Mesendoderm (in vitro differentiated cells): ENCODE measurements around the gene PRPH.
A peak's percentile ranks its signal among the peaks of the same experiment; 100 is the strongest.

Experiments used
- DNase-seq: peaks from one replicate; pipeline ENCODE4 v3.0.0; 2013
- H2AK5ac ChIP-seq: 2 replicates; pipeline ENCODE4 v1.6.1; 2013; ENCODE audit warnings: low read length, inconsistent platforms
- H2BK120ac ChIP-seq: 2 replicates; pipeline ENCODE4 v1.6.1; 2013; ENCODE audit warnings: low read depth, mild to moderate bottlenecking, low read length, moderate library complexity, mixed read lengths
- H2BK15ac ChIP-seq: replicated peaks from 2 replicates; pipeline ENCODE4 v1.6.1; 2013; ENCODE audit warnings: low read depth, mild to moderate bottlenecking, moderate library complexity
- H2BK5ac ChIP-seq: 2 replicates; pipeline ENCODE4 v1.6.1; 2013; ENCODE audit warnings: low read length, inconsistent platforms
- H3K18ac ChIP-seq: 2 replicates; pipeline ENCODE4 v1.6.1; 2013; ENCODE audit warnings: mild to moderate bottlenecking, low read length, mixed read lengths
- H3K23ac ChIP-seq: one replicate; pipeline ENCODE4 v1.6.1; 2013; ENCODE audit warnings: low read length
- H3K27ac ChIP-seq: 2 replicates; pipeline ENCODE4 v1.5.1; 2013; ENCODE audit warnings: low read depth, mild to moderate bottlenecking, inconsistent platforms, low read length, moderate library complexity
- H3K27me3 ChIP-seq: 2 replicates; pipeline ENCODE4 v1.6.1; 2013; ENCODE audit warnings: low read length, control low read depth, mild to moderate bottlenecking, inconsistent platforms; ENCODE audit not compliant: insufficient read depth, poor library complexity
- H3K36me3 ChIP-seq: 2 replicates; pipeline ENCODE4 v1.6.1; 2013; ENCODE audit warnings: low read length, inconsistent platforms; ENCODE audit not compliant: control insufficient read depth, insufficient read depth
- H3K4ac ChIP-seq: one replicate; pipeline ENCODE4 v1.6.1; 2013; ENCODE audit warnings: low read depth, mild to moderate bottlenecking, low read length, moderate library complexity
- H3K4me1 ChIP-seq: 2 replicates; pipeline ENCODE4 v1.6.1; 2013; ENCODE audit warnings: low read depth, low read length, inconsistent platforms; ENCODE audit not compliant: control insufficient read depth
- H3K4me2 ChIP-seq: 2 replicates; pipeline ENCODE4 v1.6.1; 2013; ENCODE audit warnings: low read length
- H3K4me3 ChIP-seq: 2 replicates; pipeline ENCODE4 v1.5.1; 2013; ENCODE audit warnings: mild to moderate bottlenecking, low read length
- H3K56ac ChIP-seq: one replicate; pipeline ENCODE4 v1.6.1; 2013; ENCODE audit warnings: low read length
- H3K79me1 ChIP-seq: 2 replicates; pipeline ENCODE4 v1.6.1; 2013; ENCODE audit warnings: low read length, inconsistent platforms
- H3K79me2 ChIP-seq: 2 replicates; pipeline ENCODE4 v1.6.1; 2013; ENCODE audit warnings: mild to moderate bottlenecking, low read length; ENCODE audit not compliant: control insufficient read depth, insufficient read depth
- H3K9ac ChIP-seq: 2 replicates; pipeline ENCODE4 v1.6.1; 2013; ENCODE audit warnings: low read length, inconsistent platforms
- H4K5ac ChIP-seq: one replicate; pipeline ENCODE4 v1.6.1; 2013; ENCODE audit warnings: low read length
- H4K8ac ChIP-seq: one replicate; pipeline ENCODE4 v1.6.1; 2013; ENCODE audit warnings: low read depth, mild to moderate bottlenecking, control low read depth, low read length, moderate library complexity
- WGBS: extraction: QIAGEN DNeasy Blood & Tissue Kit; methylation state at CpG from one replicate; pipeline ENCODE4 v1.1.7; 2013; ENCODE audit warnings: low lambda C conversion rate, missing lambda C conversion rate; ENCODE audit not compliant: insufficient coverage; ENCODE audit errors: extremely low coverage; 5-methylcytosine and 5-hydroxymethylcytosine counted together

The PRPH gene

GRCh38 chr12:49294086-49294803 is 702 bp upstream of the PRPH start:
- Histone ChIP-seq H2BK15ac (no peak overlapping the region), H3K56ac (no peak overlapping the region), H3K27ac (no peak overlapping the region), H4K8ac (no peak overlapping the region), H3K27me3 (peaks cover 35% of the 10 kb centered on the region), H3K4ac (no peak overlapping the region), H3K4me1 (no peaks in the 10 kb centered on the region), H3K9ac (no peak overlapping the region), H3K18ac (no peak overlapping the region), H4K5ac (no peak overlapping the region), H2BK120ac (no peak overlapping the region), H3K4me2 (no peak overlapping the region), H2AK5ac (no peak overlapping the region), H2BK5ac (no peak overlapping the region), H3K36me3 (no peaks in the 10 kb centered on the region), H3K4me3 (no peak overlapping the region), H3K79me2 (no peaks in the 10 kb centered on the region), H3K79me1 (no peaks in the 10 kb centered on the region), H3K23ac (peak overlapping the region; percentile 15)
- peak; percentile 38 for DNase-seq
- WGBS: no CpG with 5 or more reads among the region's 8 CpGs

DNA sequence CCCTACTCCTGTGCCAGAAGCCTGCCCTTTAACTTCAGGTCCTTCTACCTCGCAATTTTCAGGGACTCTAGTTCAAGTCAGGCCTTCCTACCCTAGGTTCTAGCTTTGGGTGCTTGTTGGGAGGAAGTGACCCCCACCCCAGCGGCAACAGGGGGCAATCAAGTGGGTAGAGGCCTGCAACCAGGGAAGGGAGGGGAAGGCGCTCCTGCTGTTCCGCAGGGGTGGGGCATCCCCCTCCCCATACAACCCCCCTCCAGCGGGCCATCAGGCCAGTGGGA is 204 bp upstream of the PRPH start:
- H3K36me3 ChIP-seq: no peaks in the 10 kb centered on the region
- peaks cover 35% of the 10 kb centered on the region for H3K27me3 ChIP-seq
- WGBS: no CpG with 5 or more reads among the region's 5 CpGs
- H3K27ac ChIP-seq: no peak overlapping the region
- H3K4me1 ChIP-seq: no peaks in the 10 kb centered on the region
- H2BK15ac ChIP-seq: no peak overlapping the region
- no peak overlapping the region for H3K9ac ChIP-seq
- no peak overlapping the region for H2BK120ac ChIP-seq
- H3K56ac ChIP-seq: no peak overlapping the region
- H3K4me3 ChIP-seq: no peak overlapping the region
- no peak overlapping the region for H3K4ac ChIP-seq
- H3K23ac ChIP-seq: no peak overlapping the region
- H3K79me1 ChIP-seq: no peaks in the 10 kb centered on the region
- no peak overlapping the region for H2AK5ac ChIP-seq
- no peak overlapping the region for H3K4me2 ChIP-seq
- H3K18ac ChIP-seq: no peak overlapping the region
- no peak overlapping the region for H2BK5ac ChIP-seq
- H3K79me2 ChIP-seq: no peaks in the 10 kb centered on the region
- H4K5ac ChIP-seq: no peak overlapping the region
- H4K8ac ChIP-seq: no peak overlapping the region
- no peak for DNase-seq

DNA sequence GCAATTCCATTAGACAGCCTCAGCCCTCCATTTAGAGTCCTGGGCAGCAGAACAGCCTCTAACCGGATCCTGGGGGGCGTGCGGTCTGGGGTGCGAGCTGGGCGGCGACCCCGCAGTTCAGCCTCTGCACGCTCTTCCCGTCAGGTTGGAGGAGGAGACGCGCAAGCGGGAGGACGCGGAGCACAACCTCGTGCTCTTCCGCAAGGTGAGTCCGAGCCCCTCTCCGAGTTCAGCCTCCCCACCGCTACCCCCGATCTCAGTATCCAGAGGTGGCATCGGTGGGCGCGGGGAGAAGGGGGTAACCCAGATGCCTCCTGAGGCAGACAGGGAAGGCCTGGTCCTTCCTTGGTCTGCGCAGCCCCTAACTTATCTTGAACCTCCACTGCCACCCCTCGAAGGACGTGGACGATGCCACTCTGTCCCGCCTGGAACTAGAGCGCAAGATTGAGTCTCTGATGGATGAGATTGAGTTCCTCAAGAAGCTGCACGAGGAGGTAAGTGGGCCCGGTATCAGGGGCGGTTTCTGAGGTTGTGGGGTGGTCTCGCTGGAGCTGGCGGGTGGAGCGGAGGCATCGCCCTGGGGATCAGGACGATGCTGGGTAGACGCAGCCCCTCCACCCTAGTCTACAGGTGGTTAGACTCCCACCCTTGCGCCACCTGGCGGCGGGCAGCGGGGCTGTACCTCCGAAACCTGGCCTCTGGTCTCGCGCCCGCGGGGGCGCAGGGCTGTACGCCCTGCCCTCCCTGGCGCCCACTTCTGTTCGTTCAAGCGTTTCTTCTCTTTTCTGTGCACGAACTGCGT is 1.3 kb downstream of the PRPH start:
- DNase-seq: peak; percentile 59
- Histone ChIP-seq H3K27me3 (peaks cover 35% of the 10 kb centered on the region), H3K4ac (no peak overlapping the region), H2BK5ac (no peak overlapping the region), H3K23ac (no peak overlapping the region), H3K36me3 (no peaks in the 10 kb centered on the region), H2BK120ac (no peak overlapping the region), H3K4me3 (no peak overlapping the region), H3K79me2 (no peaks in the 10 kb centered on the region), H3K4me1 (no peaks in the 10 kb centered on the region), H2BK15ac (no peak overlapping the region), H3K18ac (no peak overlapping the region), H4K8ac (no peak overlapping the region), H2AK5ac (no peak overlapping the region), H4K5ac (no peak overlapping the region), H3K4me2 (no peak overlapping the region), H3K27ac (no peak overlapping the region), H3K79me1 (no peaks in the 10 kb centered on the region), H3K9ac (no peak overlapping the region), H3K56ac (no peak overlapping the region)
- WGBS: no CpG with 5 or more reads among the region's 54 CpGs

GRCh38 chr12:49296836-49297694 is 2.1 kb downstream of the PRPH start:
- no peak overlapping the region for H2AK5ac ChIP-seq
- no peak overlapping the region for H3K4me3 ChIP-seq
- H3K79me2 ChIP-seq: no peaks in the 10 kb centered on the region
- no peak overlapping the region for H3K56ac ChIP-seq
- H4K8ac ChIP-seq: no peak overlapping the region
- peak; percentile 82 for DNase-seq
- H3K18ac ChIP-seq: no peak overlapping the region
- no peak overlapping the region for H3K27ac ChIP-seq
- no peak overlapping the region for H4K5ac ChIP-seq
- no peak overlapping the region for H2BK120ac ChIP-seq
- no peak overlapping the region for H3K9ac ChIP-seq
- no peak overlapping the region for H3K4ac ChIP-seq
- peaks cover 35% of the 10 kb centered on the region for H3K27me3 ChIP-seq
- H3K79me1 ChIP-seq: no peaks in the 10 kb centered on the region
- H2BK15ac ChIP-seq: no peak overlapping the region
- H3K23ac ChIP-seq: no peak overlapping the region
- no peak overlapping the region for H2BK5ac ChIP-seq
- H3K4me2 ChIP-seq: peak overlapping the region; percentile 40
- H3K4me1 ChIP-seq: no peaks in the 10 kb centered on the region
- no CpG with 5 or more reads among the region's 77 CpGs for WGBS
- H3K36me3 ChIP-seq: no peaks in the 10 kb centered on the region

- Histone ChIP-seq H3K4me3 (no peak overlapping the region), H3K4me2 (peak overlapping the region; percentile 36), H3K56ac (no peak overlapping the region), H4K8ac (no peak overlapping the region), H2BK15ac (no peak overlapping the region), H2BK120ac (no peak overlapping the region), H3K27ac (no peak overlapping the region), H2AK5ac (no peak overlapping the region), H3K79me1 (no peaks in the 10 kb centered on the region), H2BK5ac (no peak overlapping the region), H3K18ac (no peak overlapping the region), H3K9ac (no peak overlapping the region), H3K23ac (no peak overlapping the region), H4K5ac (no peak overlapping the region), H3K4me1 (no peaks in the 10 kb centered on the region), H3K27me3 (peaks cover 35% of the 10 kb centered on the region), H3K79me2 (no peaks in the 10 kb centered on the region), H3K36me3 (no peaks in the 10 kb centered on the region), H3K4ac (no peak overlapping the region)
- whole genome bisulfite sequencing: no CpG with 5 or more reads among the region's 8 CpGs
- DNase-seq: no peak
Observed at GRCh38 chr12:49297695-49298060, 2.7 kb downstream of the PRPH start.
